Endothelial cell of umbilical vein (primary cell): ENCODE measurements around the gene MTRF1. TPM values are rescaled to one million over a fixed set of nuclear protein-coding genes. Genes with fewer than 3 reads are reported as not detected.

Experiments used
- BruUV-seq: library from RNA; stranded (reverse); fragments of 400-500 nt; replicated peaks from 2 replicates; lab custom pipeline; 2021; lab: Mats Ljungman, UMichigan
- CTCF ChIA-PET: fragments of 300-600, 350-600 bp; sonication (Branson Sonifier 250); formaldehyde crosslinking; loops from one replicate; lab custom pipeline; 2021; ENCODE audit warnings: antibody characterized with exemption, inconsistent platforms; lab: Charles Lee
- POLR2A ChIA-PET: fragments of 300-600, 350-600 bp; sonication (Branson Sonifier 250); formaldehyde crosslinking; loops from one replicate; lab custom pipeline; 2021; ENCODE audit warnings: antibody characterized with exemption, inconsistent platforms; lab: Charles Lee
- DNase-seq: peaks from one replicate; pipeline ENCODE4 v3.0.0-alpha.2; 2011; ENCODE audit warnings: low read depth, low spot score
- FAIRE-seq: peaks from 2 replicates; lab custom pipeline; 2011; peaks lifted over from hg19 to GRCh38; lab: Jason Lieb, UNC
- H2AFZ ChIP-seq: 2 replicates; pipeline ENCODE4 v1.6.0; 2012; ENCODE audit warnings: low read depth, low read length, control low read depth, inconsistent platforms
- H3K27ac ChIP-seq: 2 replicates; pipeline ENCODE4 v1.5.1; 2011; ENCODE audit warnings: low read depth, mild to moderate bottlenecking, control low read depth, low read length, moderate library complexity; ENCODE audit not compliant: insufficient read depth
- H3K27me3 ChIP-seq, 2 experiments: 2 replicates each; pipeline versions ENCODE4 v1.6.0 to v1.6.1; 2011; ENCODE audit warnings: low read length in 2 of 2, mixed read lengths in 1 of 2; ENCODE audit not compliant: control insufficient read depth in 2 of 2, insufficient read depth in 2 of 2
- H3K36me3 ChIP-seq, 2 experiments: 2 replicates in 1 of 2; 3 replicates in 1 of 2; pipeline ENCODE4 v1.5.1; 2011; ENCODE audit warnings: low read length in 2 of 2, mild to moderate bottlenecking in 1 of 2, moderate library complexity in 1 of 2; ENCODE audit not compliant: control insufficient read depth in 2 of 2, insufficient read depth in 2 of 2; ENCODE audit errors: extremely low read depth in 1 of 2
- H3K4me1 ChIP-seq: 3 replicates; pipeline ENCODE4 v1.5.1; 2011; ENCODE audit warnings: mild to moderate bottlenecking, low read length; ENCODE audit not compliant: control insufficient read depth, insufficient read depth; ENCODE audit errors: extremely low read depth
- H3K4me2 ChIP-seq: 2 replicates; pipeline ENCODE4 v1.6.1; 2011; ENCODE audit warnings: low read length, control low read depth, mixed read lengths; ENCODE audit not compliant: insufficient read depth
- H3K4me3 ChIP-seq, 3 experiments: fragments of 200-600 bp in 1 of 3; sonication (generic), shearing (Covaris generic) in 1 of 3; replicated peaks in 1 of 3; 2 replicates each; pipeline ENCODE4 v1.5.1; 2011 to 2016; ENCODE audit warnings: control low read depth in 3 of 3, low read length in 3 of 3, mild to moderate bottlenecking in 2 of 3, inconsistent platforms in 1 of 3, low read depth in 1 of 3, moderate library complexity in 1 of 3; ENCODE audit not compliant: insufficient read depth in 1 of 3
- H3K79me2 ChIP-seq: 2 replicates; pipeline ENCODE4 v1.6.0; 2012; ENCODE audit warnings: low read length, inconsistent platforms; ENCODE audit not compliant: control insufficient read depth, insufficient read depth
- H3K9ac ChIP-seq: replicated peaks from 2 replicates; pipeline ENCODE3; 2011; ENCODE audit warnings: low read length, control low read depth; ENCODE audit not compliant: insufficient read depth; ENCODE audit errors: extremely low read depth
- H3K9me1 ChIP-seq: replicated peaks from 3 replicates; pipeline ENCODE4 v1.6.0; 2011; ENCODE audit warnings: mild to moderate bottlenecking, low read length; ENCODE audit not compliant: control insufficient read depth, insufficient read depth; ENCODE audit errors: extremely low read depth
- H3K9me3 ChIP-seq: replicated peaks from 2 replicates; pipeline ENCODE4 v1.5.1; 2012; ENCODE audit warnings: low read length, inconsistent platforms; ENCODE audit not compliant: control insufficient read depth, insufficient read depth
- H4K20me1 ChIP-seq: replicated peaks from 2 replicates; pipeline ENCODE3; 2011; ENCODE audit warnings: mild to moderate bottlenecking, low read length; ENCODE audit not compliant: control insufficient read depth, insufficient read depth; ENCODE audit errors: extremely low read depth
- CTCF ChIP-seq, 2 donors: IDR thresholded peaks; 1 replicate in 1 of 2; 2 replicates in 1 of 2; pipeline ENCODE4 v1.5.1; 2011; ENCODE audit warnings: low read length in 2 of 2, mild to moderate bottlenecking in 2 of 2, moderate library complexity in 2 of 2, control low read depth in 1 of 2, inconsistent platforms in 1 of 2, low read depth in 1 of 2; ENCODE audit not compliant: insufficient read depth in 1 of 2; ENCODE audit errors: extremely low read depth in 1 of 2
- EZH2 ChIP-seq: IDR thresholded peaks from 2 replicates; pipeline ENCODE4 v1.6.1; 2012; ENCODE audit warnings: borderline replicate concordance, low read depth, mild to moderate bottlenecking, moderate library complexity, low read length, inconsistent platforms; ENCODE audit not compliant: severe bottlenecking
- FOS ChIP-seq: IDR thresholded peaks from 2 replicates; pipeline ENCODE4 v1.6.1; 2011; ENCODE audit warnings: mild to moderate bottlenecking, low read length, moderate library complexity, borderline replicate concordance; ENCODE audit not compliant: insufficient read depth
- GATA2 ChIP-seq: IDR thresholded peaks from 2 replicates; pipeline ENCODE4 v1.7.0; 2011; ENCODE audit warnings: low read depth, mild to moderate bottlenecking, moderate library complexity, mixed read lengths, low read length; ENCODE audit not compliant: insufficient read length, insufficient read depth
- JUN ChIP-seq: IDR thresholded peaks from 2 replicates; pipeline ENCODE4 v1.6.1; 2011; ENCODE audit warnings: borderline replicate concordance, low read depth; ENCODE audit not compliant: insufficient read length, insufficient read depth
- MAX ChIP-seq: IDR thresholded peaks from 2 replicates; pipeline ENCODE4 v1.6.1; 2011; ENCODE audit not compliant: insufficient read depth, insufficient read length
- MYC ChIP-seq: IDR thresholded peaks from one replicate; pipeline ENCODE4 v1.6.1; 2011; ENCODE audit warnings: mild to moderate bottlenecking, low read depth, low read length
- POLR2A ChIP-seq: IDR thresholded peaks from 2 replicates; pipeline ENCODE4 v1.6.1; 2012; ENCODE audit warnings: low read depth, mild to moderate bottlenecking, control low read depth, low read length
- POLR2AphosphoS5 ChIP-seq: IDR thresholded peaks from 2 replicates; pipeline ENCODE4 v1.6.1; 2012; ENCODE audit warnings: low read depth, mild to moderate bottlenecking, control low read depth, low read length, moderate library complexity; ENCODE audit not compliant: insufficient read depth
- dilution Hi-C: fragments of 300-500 bp; cut with MboI; formaldehyde crosslinking; loops from one replicate; pipeline ENCODE4 v1.15.0; 2019; ENCODE audit warnings: low sequenced_read_pairs; ENCODE audit not compliant: extremely low pct_ligation_motif_present
- intact Hi-C: fragments of 100-400 bp; cut with micrococcal nuclease; formaldehyde crosslinking; loops from one replicate; pipeline ENCODE4 v1.10.0; 2022
- polyA plus RNA-seq, 4 experiments: library from polyadenylated mRNA; depleted of rRNA in 3 of 4; stranded (reverse) in 3 of 4; unstranded in 1 of 4; fragments of >200 nt; gene quantifications; 2 replicates each; pipeline versions ENCODE4 v1.2.1 to v1.2.3, GENCODE V29; 2011 to 2012; ENCODE audit warnings: missing spikeins in 1 of 4
- total RNA-seq: library from RNA; stranded (reverse); gene quantifications from 2 replicates; pipeline ENCODE4 v1.2.3, GENCODE V29; 2021

MTRF1 gene
- total and polyA plus RNA-seq, 2 donors (not counting 3 experiments of a cell fraction or from before 2014, with no cell fraction given): 8.0 to 16.3 TPM

GRCh38 chr13:41291246-41291645, 27.9 kb upstream of the MTRF1 start:
- DNase-seq: no peak
- dilution Hi-C loops (no loop called here), intact Hi-C loops (no loop called here)
- POLR2A ChIA-PET: no interaction called here
- no peak overlapping the region for H2AFZ ChIP-seq
- H3K79me2 ChIP-seq: no peaks in the 10 kb centered on the region
- no peak overlapping the region for H3K4me2 ChIP-seq
- H3K9me1 ChIP-seq: no peaks in the 10 kb centered on the region
- H3K9ac ChIP-seq: no peak overlapping the region
- H3K36me3 ChIP-seq: no peaks in the 10 kb centered on the region
- no peaks in the 10 kb centered on the region for H3K9me3 ChIP-seq
- H3K27me3 ChIP-seq: no peaks in the 10 kb centered on the region
- no peak for TF ChIP-seq GATA2
- no peak for TF ChIP-seq EZH2
- no peak for TF ChIP-seq MYC
- TF ChIP-seq MAX: no peak
- no peak for TF ChIP-seq CTCF (IDR thresholded peaks at IDR 0.05; ENCODE audit: extremely low read depth in 1 of 2, insufficient read depth in 1 of 2, low read depth in 1 of 2, low read length in 2 of 2)
- TF ChIP-seq JUN: no peak
- no peak for TF ChIP-seq POLR2A
- no peak for TF ChIP-seq POLR2AphosphoS5
- no peak for TF ChIP-seq FOS
- H3K4me1 ChIP-seq: no peaks in the 10 kb centered on the region
- H3K4me3 ChIP-seq: no peak overlapping the region
- H3K27ac ChIP-seq: no peak overlapping the region
- CTCF ChIA-PET: no interaction called here
- no peak for FAIRE-seq
- no TSS peak for BruUV-seq
- H4K20me1 ChIP-seq: no peaks in the 10 kb centered on the region
